Trophoblast cell (in vitro differentiated cells and primary cell): ENCODE measurements around the gene RC3H2.
"Not testable (repeated sequence)": the region's sequence is repeated elsewhere in the genome, so short reads cannot be mapped to it uniquely, and the experiment has no call there.

Source experiments
- DNase-seq, 2 donors: peaks; one replicate each; pipeline ENCODE4 v3.0.0-alpha.2; 2016
- H2AFZ ChIP-seq: 2 replicates; pipeline ENCODE4 v1.6.1; 2013; ENCODE audit warnings: low read length, moderate library complexity, mild to moderate bottlenecking; ENCODE audit not compliant: insufficient read depth, poor library complexity
- H2AK5ac ChIP-seq: 2 replicates; pipeline ENCODE4 v1.6.1; 2013; ENCODE audit warnings: mild to moderate bottlenecking, low read length
- H2BK120ac ChIP-seq: 2 replicates; pipeline ENCODE4 v1.6.1; 2013; ENCODE audit warnings: low read length, mild to moderate bottlenecking, moderate library complexity; ENCODE audit not compliant: insufficient read depth, poor library complexity
- H2BK12ac ChIP-seq: 2 replicates; pipeline ENCODE4 v1.6.1; 2013; ENCODE audit warnings: mild to moderate bottlenecking, low read length, moderate library complexity
- H2BK5ac ChIP-seq: 2 replicates; pipeline ENCODE4 v1.6.1; 2013; ENCODE audit warnings: low read length, low read depth, moderate library complexity, mild to moderate bottlenecking; ENCODE audit not compliant: poor library complexity
- H3K14ac ChIP-seq: 2 replicates; pipeline ENCODE4 v1.6.1; 2013; ENCODE audit warnings: mild to moderate bottlenecking, low read length
- H3K18ac ChIP-seq: 2 replicates; pipeline ENCODE4 v1.6.1; 2013; ENCODE audit warnings: mild to moderate bottlenecking, low read length
- H3K23ac ChIP-seq: 2 replicates; pipeline ENCODE4 v1.6.1; 2013; ENCODE audit warnings: low read length
- H3K27ac ChIP-seq: 2 replicates; pipeline ENCODE4 v1.5.1; 2013; ENCODE audit warnings: low read depth, mild to moderate bottlenecking, inconsistent platforms, low read length, moderate library complexity
- H3K27me3 ChIP-seq: 2 replicates; pipeline ENCODE4 v1.6.1; 2013; ENCODE audit warnings: inconsistent platforms, mild to moderate bottlenecking, low read length, moderate library complexity; ENCODE audit not compliant: insufficient read depth
- H3K36me3 ChIP-seq, 2 experiments: 1 replicate in 1 of 2; 2 replicates in 1 of 2; pipeline ENCODE4 v1.6.1; 2013; ENCODE audit warnings: low read length in 2 of 2, mild to moderate bottlenecking in 2 of 2, moderate library complexity in 1 of 2; ENCODE audit not compliant: insufficient read depth in 2 of 2, control insufficient read depth in 1 of 2
- H3K4ac ChIP-seq: 2 replicates; pipeline ENCODE4 v1.6.1; 2013; ENCODE audit warnings: low read depth, mild to moderate bottlenecking, low read length, moderate library complexity
- H3K4me1 ChIP-seq, 2 experiments: 1 replicate in 1 of 2; 2 replicates in 1 of 2; pipeline ENCODE4 v1.6.1; 2013; ENCODE audit warnings: low read length in 2 of 2, mild to moderate bottlenecking in 2 of 2, moderate library complexity in 1 of 2; ENCODE audit not compliant: insufficient read depth in 2 of 2, control insufficient read depth in 1 of 2
- H3K4me2 ChIP-seq: 2 replicates; pipeline ENCODE4 v1.6.1; 2013; ENCODE audit warnings: inconsistent platforms, mild to moderate bottlenecking, low read length, moderate library complexity
- H3K4me3 ChIP-seq: 2 replicates; pipeline ENCODE4 v1.5.1; 2013; ENCODE audit warnings: mild to moderate bottlenecking, low read depth, low read length, inconsistent platforms
- H3K79me1 ChIP-seq: one replicate; pipeline ENCODE4 v1.6.1; 2013; ENCODE audit warnings: low read length
- H3K79me2 ChIP-seq: 2 replicates; pipeline ENCODE4 v1.6.1; 2013; ENCODE audit warnings: low read length, mild to moderate bottlenecking; ENCODE audit not compliant: control insufficient read depth, insufficient read depth, poor library complexity
- H3K9ac ChIP-seq: 2 replicates; pipeline ENCODE4 v1.6.1; 2013; ENCODE audit warnings: mild to moderate bottlenecking, low read length
- H3K9me3 ChIP-seq: 2 replicates; pipeline ENCODE4 v1.6.1; 2013; ENCODE audit warnings: low read depth, mild to moderate bottlenecking, control low read depth, inconsistent platforms, low read length; ENCODE audit not compliant: insufficient read depth
- H4K12ac ChIP-seq: 2 replicates; pipeline ENCODE4 v1.6.1; 2013; ENCODE audit warnings: low read depth, mild to moderate bottlenecking, low read length, moderate library complexity
- H4K8ac ChIP-seq: 2 replicates; pipeline ENCODE4 v1.6.1; 2013; ENCODE audit warnings: low read depth, mild to moderate bottlenecking, low read length, moderate library complexity
- H4K91ac ChIP-seq: one replicate; pipeline ENCODE4 v1.6.1; 2013; ENCODE audit warnings: low read depth, mild to moderate bottlenecking, low read length, moderate library complexity
- WGBS: extraction: QIAGEN DNeasy Blood & Tissue Kit; methylation state at CpG from one replicate; pipeline ENCODE4 v1.1.7; 2013; ENCODE audit warnings: missing lambda C conversion rate; ENCODE audit not compliant: insufficient read length, insufficient coverage; ENCODE audit errors: extremely low coverage; 5-methylcytosine and 5-hydroxymethylcytosine counted together

Gene RC3H2

GRCh38 chr9:122844137-122844536, 61.0 kb downstream of the RC3H2 start:
- no peak for DNase-seq
- no CpG with 5 or more reads among the region's 1 CpG for WGBS
- Histone ChIP-seq H3K4me1 (no peaks in the 10 kb centered on the region), H3K14ac (no peak overlapping the region), H2BK5ac (no peak overlapping the region), H3K18ac (no peak overlapping the region), H3K36me3 (peaks cover 0 to 2% of the 10 kb centered on the region in 2 experiments), H3K27ac (no peak overlapping the region), H4K12ac (no peak overlapping the region), H2BK120ac (no peak overlapping the region), H3K9me3 (peaks cover 2% of the 10 kb centered on the region), H3K23ac (no peak overlapping the region), H2AFZ (no peak overlapping the region), H4K91ac (no peak overlapping the region), H4K8ac (no peak overlapping the region), H3K79me1 (no peaks in the 10 kb centered on the region), H3K79me2 (no peaks in the 10 kb centered on the region), H3K4me2 (no peak overlapping the region), H2BK12ac (no peak overlapping the region), H3K27me3 (no peaks in the 10 kb centered on the region), H3K4ac (no peak overlapping the region), H3K9ac (no peak overlapping the region), H3K4me3 (no peak overlapping the region), H2AK5ac (no peak overlapping the region)

- H3K27me3 ChIP-seq, result no peaks in the 10 kb centered on the region
- no peak overlapping the region for H4K12ac ChIP-seq
- H3K36me3 ChIP-seq, result peaks cover 0 to 2% of the 10 kb centered on the region in 2 experiments
- DNase-seq, result no peak
- no peaks in the 10 kb centered on the region for H3K4me1 ChIP-seq
- H4K91ac ChIP-seq, result no peak overlapping the region
- H2BK5ac ChIP-seq, result no peak overlapping the region
- no peak overlapping the region for H3K4me3 ChIP-seq
- no peak overlapping the region for H2BK12ac ChIP-seq
- no peak overlapping the region for H2BK120ac ChIP-seq
- no peak overlapping the region for H4K8ac ChIP-seq
- no peak overlapping the region for H3K18ac ChIP-seq
- H3K27ac ChIP-seq, result no peak overlapping the region
- no CpG with 5 or more reads among the region's 4 CpGs for WGBS
- H3K23ac ChIP-seq, result no peak overlapping the region
- H3K4ac ChIP-seq, result no peak overlapping the region
- H3K79me1 ChIP-seq, result no peaks in the 10 kb centered on the region
- peaks cover 6% of the 10 kb centered on the region for H3K9me3 ChIP-seq
- no peak overlapping the region for H2AK5ac ChIP-seq
- H3K79me2 ChIP-seq, result no peaks in the 10 kb centered on the region
- H3K9ac ChIP-seq, result no peak overlapping the region
- H3K14ac ChIP-seq, result no peak overlapping the region
- H3K4me2 ChIP-seq, result no peak overlapping the region
- H2AFZ ChIP-seq, result no peak overlapping the region
These were observed 63.7 kb downstream of the RC3H2 start for GRCh38 chr9:122841501-122841900.

- not testable (repeated sequence) for H3K4me1 ChIP-seq, H2AK5ac ChIP-seq, H2AFZ ChIP-seq, H3K79me2 ChIP-seq, H3K18ac ChIP-seq, H2BK120ac ChIP-seq, H3K27me3 ChIP-seq, H4K12ac ChIP-seq, H3K9ac ChIP-seq, H2BK12ac ChIP-seq, H3K14ac ChIP-seq, H2BK5ac ChIP-seq, H3K27ac ChIP-seq, H3K4ac ChIP-seq, DNase-seq, H3K9me3 ChIP-seq, H4K8ac ChIP-seq, H3K79me1 ChIP-seq, H3K36me3 ChIP-seq, H4K91ac ChIP-seq, H3K4me2 ChIP-seq, H3K23ac ChIP-seq, H3K4me3 ChIP-seq
- WGBS, result no CpG with 5 or more reads among the region's 3 CpGs
These were observed 66.7 kb downstream of the RC3H2 start for GRCh38 chr9:122838441-122838840.

- Histone ChIP-seq H3K23ac (no peak overlapping the region), H3K27me3 (no peaks in the 10 kb centered on the region), H2BK5ac (no peak overlapping the region), H3K18ac (no peak overlapping the region), H3K36me3 (no peaks in the 10 kb centered on the region), H4K8ac (no peak overlapping the region), H3K9me3 (peaks cover 6% of the 10 kb centered on the region), H3K14ac (no peak overlapping the region), H2BK120ac (no peak overlapping the region), H3K79me1 (no peaks in the 10 kb centered on the region), H3K4me3 (no peak overlapping the region), H3K4ac (no peak overlapping the region), H3K9ac (no peak overlapping the region), H2AFZ (no peak overlapping the region), H3K4me2 (no peak overlapping the region), H3K79me2 (no peaks in the 10 kb centered on the region), H3K27ac (no peak overlapping the region), H3K4me1 (no peaks in the 10 kb centered on the region), H2BK12ac (no peak overlapping the region), H4K12ac (no peak overlapping the region), H4K91ac (no peak overlapping the region), H2AK5ac (no peak overlapping the region)
- DNase-seq, result no peak
- no CpG with 5 or more reads among the region's 14 CpGs for WGBS
These were observed 67.8 kb downstream of the RC3H2 start for GRCh38 chr9:122837266-122837850.
